OCI-LY1 (cell line): Measurements from ENCODE around the gene STXBP2.

Experiments
- H2AFZ ChIP-seq: fragments of 200-600 bp; sonication (generic), shearing (Covaris generic); 2 replicates; pipeline ENCODE4 v1.6.0; 2014; ENCODE audit warnings: antibody characterized with exemption, mild to moderate bottlenecking, low read length
- H3F3A ChIP-seq: fragments of 200-600 bp; sonication (generic), shearing (Covaris generic); 2 replicates; pipeline ENCODE4 v1.6.0; 2014; ENCODE audit warnings: mild to moderate bottlenecking, antibody characterized with exemption, low read length, moderate library complexity; ENCODE audit not compliant: insufficient read depth
- H3K27ac ChIP-seq: fragments of 200-600 bp; sonication (generic); 2 replicates; pipeline ENCODE4 v1.5.1; 2014; ENCODE audit warnings: low read length, mixed run types, mild to moderate bottlenecking, low read depth; ENCODE audit not compliant: poor library complexity, severe bottlenecking
- H3K27me3 ChIP-seq: fragments of 200-600 bp; sonication (generic); 2 replicates; pipeline ENCODE4 v1.6.0; 2014; ENCODE audit warnings: antibody characterized with exemption, mild to moderate bottlenecking, low read length, moderate library complexity; ENCODE audit not compliant: insufficient read depth
- H3K36me3 ChIP-seq: fragments of 200-600 bp; sonication (generic); 2 replicates; pipeline ENCODE4 v1.6.1; 2014; ENCODE audit warnings: mild to moderate bottlenecking, antibody characterized with exemption, low read length, moderate library complexity, mixed read lengths; ENCODE audit not compliant: insufficient read depth
- H3K4me1 ChIP-seq: fragments of 200-600 bp; sonication (generic); 2 replicates; pipeline ENCODE4 v1.5.1; 2014; ENCODE audit warnings: mild to moderate bottlenecking, low read length, moderate library complexity; ENCODE audit not compliant: insufficient read depth, severe bottlenecking
- H3K4me2 ChIP-seq: fragments of 200-600 bp; sonication (generic), shearing (Covaris generic); 2 replicates; pipeline ENCODE4 v1.6.1; 2014; ENCODE audit warnings: low read length
- H3K4me3 ChIP-seq: fragments of 200-600 bp; sonication (generic); 2 replicates; pipeline ENCODE4 v1.5.1; 2014; ENCODE audit warnings: low read length, low read depth, mild to moderate bottlenecking, mixed read lengths; ENCODE audit not compliant: poor library complexity, severe bottlenecking
- H3K79me2 ChIP-seq: fragments of 200-600 bp; shearing (Covaris generic); 2 replicates; pipeline ENCODE4 v1.6.1; 2016; ENCODE audit warnings: mixed run types, low read length, mixed read lengths; ENCODE audit not compliant: insufficient read depth
- H3K9ac ChIP-seq: fragments of 200-600 bp; sonication (generic), shearing (Covaris generic); 2 replicates; pipeline ENCODE4 v1.6.1; 2014; ENCODE audit warnings: mild to moderate bottlenecking, low read length, mixed read lengths
- H3K9me2 ChIP-seq: fragments of 200-600 bp; sonication (generic), shearing (Covaris generic); 2 replicates; pipeline ENCODE4 v1.6.1; 2014; ENCODE audit warnings: low read depth, mild to moderate bottlenecking, low read length, mixed read lengths
- H3K9me3 ChIP-seq: fragments of 200-600 bp; shearing (Covaris generic); 2 replicates; pipeline ENCODE4 v1.6.1; 2014; ENCODE audit warnings: low read length, mixed read lengths
- H4K20me1 ChIP-seq: fragments of 200-600 bp; sonication (generic), shearing (Covaris generic); 2 replicates; pipeline ENCODE4 v1.6.0; 2016; ENCODE audit warnings: mild to moderate bottlenecking, low read length; ENCODE audit not compliant: insufficient read depth
- CTCF ChIP-seq: fragments of 200-600 bp; sonication (generic), shearing (Covaris generic); IDR thresholded peaks from 2 replicates; pipeline ENCODE4 v1.5.1; 2017; ENCODE audit warnings: mild to moderate bottlenecking, antibody characterized with exemption, low read length, moderate library complexity, mixed read lengths
- EZH2 ChIP-seq: fragments of 200-600 bp; sonication (generic), shearing (Covaris generic); IDR thresholded peaks from 2 replicates; pipeline ENCODE4 v1.8.0; 2017; ENCODE audit warnings: borderline replicate concordance, mixed run types, mild to moderate bottlenecking, antibody characterized with exemption, low read length, moderate library complexity, mixed read lengths

STXBP2 gene

GRCh38 chr19:7614859-7615741 is 21.8 kb upstream of the STXBP2 start:
- H3K36me3 ChIP-seq: peaks cover 16% of the 10 kb centered on the region; the same call in 1 of the 2 replicates
- no peaks in the 10 kb centered on the region for H3K27me3 ChIP-seq
- H3K9me2 ChIP-seq: no peaks in the 10 kb centered on the region
- no peaks in the 10 kb centered on the region for H3F3A ChIP-seq
- no peaks in the 10 kb centered on the region for H3K4me1 ChIP-seq
- no peak overlapping the region for H3K4me2 ChIP-seq
- no peak overlapping the region for H3K4me3 ChIP-seq
- H2AFZ ChIP-seq: no peak overlapping the region
- H3K79me2 ChIP-seq: no peaks in the 10 kb centered on the region
- no peaks in the 10 kb centered on the region for H4K20me1 ChIP-seq
- TF ChIP-seq CTCF (no peak), EZH2 (no peak)
- H3K9me3 ChIP-seq: no peaks in the 10 kb centered on the region
- no peak overlapping the region for H3K27ac ChIP-seq
- no peak overlapping the region for H3K9ac ChIP-seq

GRCh38 chr19:7617172-7617571 is 19.7 kb upstream of the STXBP2 start:
- Histone ChIP-seq H3K36me3 (peaks cover 31% of the 10 kb centered on the region; the same call in 1 of the 2 replicates), H3F3A (no peaks in the 10 kb centered on the region), H3K27ac (no peak overlapping the region), H3K4me1 (no peaks in the 10 kb centered on the region), H4K20me1 (no peaks in the 10 kb centered on the region), H3K79me2 (no peaks in the 10 kb centered on the region), H3K9me2 (no peaks in the 10 kb centered on the region), H3K4me2 (no peak overlapping the region), H3K9ac (no peak overlapping the region), H3K27me3 (no peaks in the 10 kb centered on the region), H3K9me3 (no peaks in the 10 kb centered on the region), H3K4me3 (no peak overlapping the region), H2AFZ (no peak overlapping the region)
- TF ChIP-seq EZH2 (no peak), CTCF (no peak)

DNA sequence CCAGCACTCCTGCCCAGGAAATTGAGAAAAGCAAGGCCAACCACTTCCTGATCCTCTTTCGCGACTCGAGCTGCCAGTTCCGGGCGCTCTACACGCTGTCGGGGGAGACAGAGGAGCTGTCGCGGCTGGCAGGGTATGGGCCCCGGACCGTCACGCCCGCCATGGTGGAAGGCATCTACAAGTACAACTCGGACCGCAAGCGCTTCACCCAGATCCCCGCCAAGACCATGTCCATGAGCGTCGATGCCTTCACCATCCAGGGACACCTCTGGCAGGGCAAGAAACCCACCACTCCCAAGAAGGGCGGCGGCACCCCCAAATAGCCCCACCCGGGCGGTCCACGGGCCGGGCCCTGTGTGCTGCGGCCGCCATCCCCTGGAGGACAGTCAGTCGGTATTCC is 19.2 kb upstream of the STXBP2 start:
- H3F3A ChIP-seq: no peaks in the 10 kb centered on the region
- H3K9ac ChIP-seq: no peak overlapping the region
- no peaks in the 10 kb centered on the region for H3K27me3 ChIP-seq
- H3K79me2 ChIP-seq: no peaks in the 10 kb centered on the region
- H3K4me3 ChIP-seq: no peak overlapping the region
- TF ChIP-seq CTCF (no peak), EZH2 (no peak)
- H3K9me3 ChIP-seq: no peaks in the 10 kb centered on the region
- H3K9me2 ChIP-seq: no peaks in the 10 kb centered on the region
- H4K20me1 ChIP-seq: no peaks in the 10 kb centered on the region
- no peak overlapping the region for H2AFZ ChIP-seq
- H3K36me3 ChIP-seq: peaks cover 36% of the 10 kb centered on the region; the same call in 1 of the 2 replicates
- no peak overlapping the region for H3K4me2 ChIP-seq
- H3K27ac ChIP-seq: no peak overlapping the region
- no peaks in the 10 kb centered on the region for H3K4me1 ChIP-seq
